SH-SY5Y (cell line): ENCODE data around the gene TBC1D17.

Source experiments
- GATA2 ChIP-seq: IDR thresholded peaks from 2 replicates; pipeline ENCODE4 v1.6.1; 2011; ENCODE audit warnings: mild to moderate bottlenecking, low read depth, low read length
- GATA3 ChIP-seq: IDR thresholded peaks from 2 replicates; pipeline ENCODE4 v1.6.1; 2011; ENCODE audit warnings: low read depth, mild to moderate bottlenecking, low read length, moderate library complexity

The TBC1D17 gene

GRCh38 chr19:49906879-49907564, 29.5 kb downstream of the TBC1D17 start:
- TF ChIP-seq GATA2: no peak

GRCh38 chr19:49907745-49908446, 30.4 kb downstream of the TBC1D17 start:
- TF ChIP-seq GATA3 (no peak), GATA2 (no peak)

GRCh38 chr19:49908480-49909420, 31.2 kb downstream of the TBC1D17 start:
- TF ChIP-seq GATA2: no peak
- no peak for TF ChIP-seq GATA3

- TF ChIP-seq GATA2 (no peak), GATA3 (no peak)
These were observed 32.7 kb downstream of the TBC1D17 start for GRCh38 chr19:49910179-49910578.

GRCh38 chr19:49911381-49912145, 34.1 kb downstream of the TBC1D17 start:
- no peak for TF ChIP-seq GATA2
- no peak for TF ChIP-seq GATA3

GRCh38 chr19:49912965-49913685, 35.6 kb downstream of the TBC1D17 start:
- TF ChIP-seq GATA2: no peak
- TF ChIP-seq GATA3: no peak

- TF ChIP-seq GATA3: no peak
- TF ChIP-seq GATA2: no peak
These were observed 36.2 kb downstream of the TBC1D17 start for GRCh38 chr19:49913720-49914119.

GRCh38 chr19:49915271-49915670, 37.8 kb downstream of the TBC1D17 start:
- no peak for TF ChIP-seq GATA2
- TF ChIP-seq GATA3: no peak

- TF ChIP-seq GATA3: no peak
- no peak for TF ChIP-seq GATA2
These were observed 39.6 kb downstream of the TBC1D17 start for GRCh38 chr19:49916839-49917733.

GRCh38 chr19:49918089-49918488, 40.6 kb downstream of the TBC1D17 start:
- TF ChIP-seq GATA2 (no peak), GATA3 (no peak)

- TF ChIP-seq GATA3 (no peak), GATA2 (no peak)
These were observed 43.3 kb downstream of the TBC1D17 start for GRCh38 chr19:49920624-49921363.
